Type B pancreatic cell (in vitro differentiated cells): Measurements from ENCODE around the gene CCK. TPM values are rescaled to one million over a fixed set of nuclear protein-coding genes. Genes with fewer than 3 reads are reported as not detected.

Experiments used
- DNase-seq: peaks from one replicate; pipeline ENCODE4 v3.0.0; 2021; ENCODE audit warnings: mixed read lengths; ENCODE audit not compliant: unreplicated experiment; ENCODE audit errors: extremely low spot score
- H3K27ac Mint-ChIP-seq: 2 replicates; pipeline ENCODE4 v1.8.0; 2021; ENCODE audit warnings: mild to moderate bottlenecking, mixed read lengths
- H3K27me3 Mint-ChIP-seq: 2 replicates; pipeline ENCODE4 v1.8.0; 2021; ENCODE audit warnings: mixed read lengths
- H3K36me3 Mint-ChIP-seq: 2 replicates; pipeline ENCODE4 v1.8.0; 2021; ENCODE audit warnings: mixed read lengths
- H3K4me1 Mint-ChIP-seq: one replicate; pipeline ENCODE4 v1.8.0; 2021; ENCODE audit warnings: mixed read lengths; ENCODE audit not compliant: unreplicated experiment
- H3K4me3 Mint-ChIP-seq: 2 replicates; pipeline ENCODE4 v1.8.0; 2021; ENCODE audit warnings: mild to moderate bottlenecking, mixed read lengths
- H3K9me3 Mint-ChIP-seq: 2 replicates; pipeline ENCODE4 v1.8.0; 2021; ENCODE audit warnings: mixed read lengths
- total RNA-seq: library from RNA; stranded (reverse); gene quantifications from 2 replicates; pipeline ENCODE4 v1.2.1, GENCODE V29; 2021; ENCODE audit warnings: low replicate concordance
- TF ChIP-seq, protein P1 (sequence below): fragments of 200-600 bp; sonication (generic); conservative IDR thresholded peaks from 2 replicates; pipeline ENCODE4 v1.5.0; 2021; ENCODE audit warnings: antibody characterized with exemption, mild to moderate bottlenecking

The CCK gene
- total RNA-seq, 1 donor from 2014 or later = 1.3 TPM

DNA sequence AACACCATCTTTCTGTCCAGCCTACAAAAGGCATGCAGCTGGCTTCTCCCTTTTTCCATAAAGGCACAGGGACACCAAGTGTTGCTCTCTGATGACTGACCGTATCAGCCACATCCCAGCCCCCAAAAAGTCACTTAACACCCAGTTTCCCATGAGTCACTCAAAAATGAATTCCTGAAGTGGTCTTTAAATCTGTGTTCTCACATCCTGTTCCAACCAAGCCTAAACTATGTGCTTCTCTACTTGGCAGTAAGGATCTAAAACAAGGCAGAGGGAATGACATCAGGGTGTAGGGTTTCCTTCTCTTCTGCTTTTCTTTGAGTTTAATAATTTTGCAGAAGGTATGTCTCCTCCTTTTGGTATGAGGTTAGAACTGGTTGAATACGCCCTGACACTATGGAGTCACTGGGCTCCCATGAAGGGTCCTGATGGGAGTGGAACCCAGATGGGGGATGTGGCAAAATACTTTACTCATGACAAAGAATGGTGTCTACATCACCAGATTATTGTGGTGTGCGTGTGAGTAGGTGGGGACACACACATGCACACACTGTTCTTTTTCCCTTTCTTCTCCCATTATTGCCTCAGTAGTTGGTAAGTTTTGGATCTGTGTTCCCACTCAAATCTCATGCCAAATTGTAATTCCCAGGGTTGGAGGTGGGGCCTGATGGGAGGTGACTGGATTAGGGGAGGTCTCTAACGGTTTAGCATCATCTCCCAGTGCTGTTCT is 35.6 kb upstream of the CCK start:
- Mint-ChIP-seq H3K36me3 (no peaks in the 10 kb centered on the region), H3K4me1 (no peaks in the 10 kb centered on the region), H3K27me3 (peaks cover 30% of the 10 kb centered on the region), H3K9me3 (no peaks in the 10 kb centered on the region), H3K4me3 (no peak overlapping the region), H3K27ac (no peak overlapping the region)
- TF ChIP-seq, protein P1, sequence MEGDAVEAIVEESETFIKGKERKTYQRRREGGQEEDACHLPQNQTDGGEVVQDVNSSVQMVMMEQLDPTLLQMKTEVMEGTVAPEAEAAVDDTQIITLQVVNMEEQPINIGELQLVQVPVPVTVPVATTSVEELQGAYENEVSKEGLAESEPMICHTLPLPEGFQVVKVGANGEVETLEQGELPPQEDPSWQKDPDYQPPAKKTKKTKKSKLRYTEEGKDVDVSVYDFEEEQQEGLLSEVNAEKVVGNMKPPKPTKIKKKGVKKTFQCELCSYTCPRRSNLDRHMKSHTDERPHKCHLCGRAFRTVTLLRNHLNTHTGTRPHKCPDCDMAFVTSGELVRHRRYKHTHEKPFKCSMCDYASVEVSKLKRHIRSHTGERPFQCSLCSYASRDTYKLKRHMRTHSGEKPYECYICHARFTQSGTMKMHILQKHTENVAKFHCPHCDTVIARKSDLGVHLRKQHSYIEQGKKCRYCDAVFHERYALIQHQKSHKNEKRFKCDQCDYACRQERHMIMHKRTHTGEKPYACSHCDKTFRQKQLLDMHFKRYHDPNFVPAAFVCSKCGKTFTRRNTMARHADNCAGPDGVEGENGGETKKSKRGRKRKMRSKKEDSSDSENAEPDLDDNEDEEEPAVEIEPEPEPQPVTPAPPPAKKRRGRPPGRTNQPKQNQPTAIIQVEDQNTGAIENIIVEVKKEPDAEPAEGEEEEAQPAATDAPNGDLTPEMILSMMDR = no peak
- DNase-seq = no peak

DNA sequence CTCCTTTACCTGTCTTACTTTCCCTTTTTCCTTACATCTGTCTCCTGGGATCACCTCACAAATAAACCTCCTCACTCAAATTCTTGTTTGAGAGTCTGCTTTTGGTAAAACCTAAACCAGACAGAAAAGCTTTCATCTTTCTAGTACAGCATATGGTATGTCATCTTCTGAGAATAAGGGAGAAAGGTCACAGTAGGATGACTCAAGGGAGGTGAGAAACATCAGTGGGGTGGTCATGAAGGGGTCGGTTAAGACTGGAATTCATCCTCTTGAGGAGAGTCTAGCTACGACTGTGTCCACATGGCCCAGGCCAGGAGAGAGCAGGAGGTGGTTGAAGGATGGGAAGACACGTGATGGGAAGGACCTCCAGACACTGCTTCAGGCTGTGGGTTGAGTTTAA is 34.8 kb upstream of the CCK start:
- Mint-ChIP-seq H3K27me3 (peaks cover 30% of the 10 kb centered on the region), H3K4me1 (no peaks in the 10 kb centered on the region), H3K4me3 (no peak overlapping the region), H3K9me3 (no peaks in the 10 kb centered on the region), H3K27ac (no peak overlapping the region), H3K36me3 (no peaks in the 10 kb centered on the region)
- DNase-seq = no peak
- TF ChIP-seq, protein P1 = no peak

DNA sequence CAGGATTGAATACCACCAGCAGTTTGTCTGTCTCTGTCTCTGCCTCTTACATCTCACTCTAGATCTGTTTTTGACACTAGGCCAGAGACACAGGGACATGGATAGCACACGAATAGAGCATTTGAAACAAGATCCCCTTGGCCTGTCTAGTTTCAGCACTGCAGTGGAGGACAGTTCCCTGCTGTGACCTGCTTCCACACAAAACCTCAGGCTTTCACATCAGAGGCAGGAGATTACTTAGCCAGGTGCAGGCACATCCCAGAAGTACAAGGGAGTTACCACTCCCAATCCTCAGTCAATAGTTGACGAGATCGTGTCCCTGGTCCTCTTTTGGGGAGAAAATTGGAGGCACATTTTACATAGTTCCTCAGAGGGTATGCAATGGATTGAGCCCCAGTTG is 34.0 kb upstream of the CCK start:
- Mint-ChIP-seq H3K27ac (no peak overlapping the region), H3K4me3 (no peak overlapping the region), H3K27me3 (peaks cover 29% of the 10 kb centered on the region), H3K9me3 (no peaks in the 10 kb centered on the region), H3K4me1 (no peaks in the 10 kb centered on the region), H3K36me3 (no peaks in the 10 kb centered on the region)
- TF ChIP-seq, protein P1 = no peak
- no peak for DNase-seq

- Mint-ChIP-seq H3K27me3 (peaks cover 23% of the 10 kb centered on the region), H3K9me3 (no peaks in the 10 kb centered on the region), H3K27ac (no peak overlapping the region), H3K4me1 (no peaks in the 10 kb centered on the region), H3K4me3 (no peak overlapping the region), H3K36me3 (no peaks in the 10 kb centered on the region)
- TF ChIP-seq, protein P1 = no peak
- no peak for DNase-seq
These were observed 32.3 kb upstream of the CCK start for GRCh38 chr3:42298259-42298658.

GRCh38 chr3:42292009-42292408 is 26.0 kb upstream of the CCK start:
- H3K4me1 Mint-ChIP-seq = no peaks in the 10 kb centered on the region
- TF ChIP-seq, protein P1 = no peak
- peaks cover 15% of the 10 kb centered on the region for H3K27me3 Mint-ChIP-seq
- no peak overlapping the region for H3K4me3 Mint-ChIP-seq
- H3K27ac Mint-ChIP-seq = no peak overlapping the region
- H3K9me3 Mint-ChIP-seq = peaks cover 4% of the 10 kb centered on the region
- DNase-seq = no peak
- H3K36me3 Mint-ChIP-seq = no peaks in the 10 kb centered on the region
